ENCODE data around the gene ANGEL2. TPM values are rescaled to one million over a fixed set of nuclear protein-coding genes. Genes with fewer than 3 reads are reported as not detected.

The ANGEL2 gene
- total RNA-seq, 4 donors from 2014 or later, result 21.1 to 62.7 (median 46.7) TPM

- no peaks in the 10 kb centered on the region for H3K36me3 ChIP-seq
- no peak overlapping the region for H3K27ac ChIP-seq
- no peak for DNase-seq
- H3K9me3 ChIP-seq, result no peaks in the 10 kb centered on the region
- no peaks in the 10 kb centered on the region for H3K27me3 ChIP-seq
- peaks cover 0 to 8% (median 0%) of the 10 kb centered on the region in 4 donors for H3K4me1 ChIP-seq
- no peak for TF ChIP-seq POLR2A (IDR thresholded peaks at IDR 0.05)
- TF ChIP-seq CTCF (IDR thresholded peaks at IDR 0.05), result no peak
- no peak overlapping the region for H3K4me3 ChIP-seq
These were observed 39.1 kb downstream of the ANGEL2 start for GRCh38 chr1:212976586-212976985.

- H3K27ac ChIP-seq, result no peak overlapping the region
These were observed 40.4 kb downstream of the ANGEL2 start for GRCh38 chr1:212975111-212975918.

GRCh38 chr1:212974711-212975110 is 41.0 kb downstream of the ANGEL2 start:
- Histone ChIP-seq H3K4me1 (no peaks in the 10 kb centered on the region), H3K9me3 (no peaks in the 10 kb centered on the region), H3K27ac (no peak overlapping the region), H3K27me3 (no peaks in the 10 kb centered on the region), H3K36me3 (no peaks in the 10 kb centered on the region), H3K4me3 (no peak overlapping the region)
- DNase-seq, result no peak
- TF ChIP-seq CTCF (IDR thresholded peaks at IDR 0.05) (no peak), POLR2A (IDR thresholded peaks at IDR 0.05) (no peak)

More at GRCh38 chr1:212975111-212975918, 40.4 kb downstream of the ANGEL2 start:
- no peak for TF ChIP-seq CTCF (IDR thresholded peaks at IDR 0.05)
- no peak for TF ChIP-seq POLR2A (IDR thresholded peaks at IDR 0.05)
- Histone ChIP-seq H3K4me3 (no peak overlapping the region), H3K36me3 (no peaks in the 10 kb centered on the region), H3K9me3 (no peaks in the 10 kb centered on the region), H3K4me1 (no peaks in the 10 kb centered on the region), H3K27me3 (no peaks in the 10 kb centered on the region)
- DNase-seq, result no peak

GRCh38 chr1:212973899-212974298 is 41.8 kb downstream of the ANGEL2 start:
- Histone ChIP-seq H3K4me3 (no peak overlapping the region), H3K4me1 (no peaks in the 10 kb centered on the region), H3K36me3 (no peaks in the 10 kb centered on the region), H3K27ac (no peak overlapping the region), H3K27me3 (no peaks in the 10 kb centered on the region), H3K9me3 (no peaks in the 10 kb centered on the region)
- peak in 1 of 3 donors; percentile 24 for DNase-seq
- no peak for TF ChIP-seq POLR2A (IDR thresholded peaks at IDR 0.05)
- no peak for TF ChIP-seq CTCF (IDR thresholded peaks at IDR 0.05)

GRCh38 chr1:212973426-212973825 is 42.2 kb downstream of the ANGEL2 start:
- no peak for DNase-seq
- Histone ChIP-seq H3K4me3 (no peak overlapping the region), H3K36me3 (no peaks in the 10 kb centered on the region), H3K27ac (no peak overlapping the region), H3K27me3 (no peaks in the 10 kb centered on the region), H3K9me3 (no peaks in the 10 kb centered on the region), H3K4me1 (no peaks in the 10 kb centered on the region)
- no peak for TF ChIP-seq POLR2A (IDR thresholded peaks at IDR 0.05)
- no peak for TF ChIP-seq CTCF (IDR thresholded peaks at IDR 0.05)
